ENCODE results near the gene SLC24A3.

The SLC24A3 gene

GRCh38 chr20:19515074-19515473, 302.6 kb downstream of the SLC24A3 start:
- no peak for DNase-seq

- no peak for DNase-seq
Measured at GRCh38 chr20:19519466-19519865, 307.0 kb downstream of the SLC24A3 start.

- DNase-seq, result no peak
Measured at GRCh38 chr20:19520261-19520660, 307.8 kb downstream of the SLC24A3 start.

GRCh38 chr20:19522071-19522801, 309.8 kb downstream of the SLC24A3 start:
- no peak for DNase-seq

- no peak for DNase-seq
Measured at GRCh38 chr20:19522836-19523590, 310.6 kb downstream of the SLC24A3 start.

GRCh38 chr20:19524691-19525090, 312.2 kb downstream of the SLC24A3 start:
- peak; percentile 23 for DNase-seq

GRCh38 chr20:19527509-19527908, 315.1 kb downstream of the SLC24A3 start:
- DNase-seq, result no peak

- no peak for DNase-seq
Measured at GRCh38 chr20:19528286-19529030, 316.0 kb downstream of the SLC24A3 start.

GRCh38 chr20:19530006-19530405, 317.6 kb downstream of the SLC24A3 start:
- DNase-seq, result no peak

GRCh38 chr20:19531446-19531845, 319.0 kb downstream of the SLC24A3 start:
- DNase-seq, result peak; percentile 8

- DNase-seq, result no peak
Measured at GRCh38 chr20:19538556-19538955, 326.1 kb downstream of the SLC24A3 start.

GRCh38 chr20:19539191-19539590, 326.7 kb downstream of the SLC24A3 start:
- no peak for DNase-seq

GRCh38 chr20:19540392-19540791, 327.9 kb downstream of the SLC24A3 start:
- DNase-seq, result no peak

- no peak for DNase-seq
Measured at GRCh38 chr20:19543101-19543500, 330.7 kb downstream of the SLC24A3 start.

- DNase-seq, result no peak
Measured at GRCh38 chr20:19544684-19545083, 332.2 kb downstream of the SLC24A3 start.

- no peak for DNase-seq
Measured at GRCh38 chr20:19546648-19547047, 334.2 kb downstream of the SLC24A3 start.

GRCh38 chr20:19547547-19547946, 335.1 kb downstream of the SLC24A3 start:
- no peak for DNase-seq

GRCh38 chr20:19549896-19550295, 337.5 kb downstream of the SLC24A3 start:
- no peak for DNase-seq

GRCh38 chr20:19552221-19553180, 340.1 kb downstream of the SLC24A3 start:
- peak; percentile 5 for DNase-seq

- DNase-seq, result no peak
Measured at GRCh38 chr20:19554666-19555065, 342.2 kb downstream of the SLC24A3 start.

- DNase-seq, result no peak
Measured at GRCh38 chr20:19555726-19556125, 343.3 kb downstream of the SLC24A3 start.

GRCh38 chr20:19557291-19557690, 344.8 kb downstream of the SLC24A3 start:
- no peak for DNase-seq
